Activated B cell treated with CpG ODN at 0.5 μM for 24 hours (primary cell): ENCODE data around the gene AURKA. TPM values are rescaled to one million over a fixed set of nuclear protein-coding genes. Genes with fewer than 3 reads are reported as not detected.
"Not testable (repeated sequence)": the region's sequence is repeated elsewhere in the genome, so short reads cannot be mapped to it uniquely, and the experiment has no call there.

Source experiments
- ATAC-seq: fragments of 200-7000 bp; cut with Tn5 transposase; one replicate; pipeline ENCODE4 v1.10.0; 2021; ENCODE audit warnings: low read depth, mild to moderate bottlenecking, moderate library complexity
- CTCF ChIA-PET: fragments of 350-600 bp; sonication (Branson Sonifier 250); formaldehyde crosslinking; loops from one replicate; lab custom pipeline; 2021; ENCODE audit warnings: antibody characterized with exemption; lab: Charles Lee
- POLR2A ChIA-PET: fragments of 350-600 bp; sonication (Branson Sonifier 250); formaldehyde crosslinking; loops from one replicate; lab custom pipeline; 2021; ENCODE audit warnings: antibody characterized with exemption; lab: Charles Lee
- DNase-seq: peaks from one replicate; pipeline ENCODE4 v3.0.0; 2022
- H3K27ac Mint-ChIP-seq: one replicate; pipeline ENCODE4 v1.8.0; 2020; ENCODE audit warnings: mixed read lengths
- H3K27me3 Mint-ChIP-seq: one replicate; pipeline ENCODE4 v1.8.0; 2021; ENCODE audit warnings: mixed read lengths
- H3K36me3 Mint-ChIP-seq: one replicate; pipeline ENCODE4 v1.8.0; 2021; ENCODE audit warnings: low read depth, mixed read lengths
- H3K4me1 Mint-ChIP-seq: one replicate; pipeline ENCODE4 v1.8.0; 2021; ENCODE audit warnings: mixed read lengths
- H3K4me3 Mint-ChIP-seq: one replicate; pipeline ENCODE4 v1.8.0; 2020; ENCODE audit warnings: mild to moderate bottlenecking, mixed read lengths
- H3K9me3 Mint-ChIP-seq: one replicate; pipeline ENCODE4 v1.8.0; 2020; ENCODE audit warnings: mixed read lengths
- CTCF ChIP-seq: fragments of 200-600 bp; IDR thresholded peaks from one replicate; pipeline ENCODE4 v1.8.0; 2022; ENCODE audit warnings: antibody characterized with exemption, mild to moderate bottlenecking
- intact Hi-C: fragments of 100-400 bp; cut with micrococcal nuclease; formaldehyde crosslinking; loops from one replicate; pipeline ENCODE4 v1.15.1; 2024
- total RNA-seq: library from RNA; stranded (reverse); gene quantifications from 2 replicates; pipeline ENCODE4 v1.2.3, GENCODE V29; 2022

AURKA gene
- total RNA-seq, 1 donor from 2014 or later: 3.8 TPM

- ATAC-seq (no peak), DNase-seq (no peak)
- Mint-ChIP-seq H3K36me3 (peaks cover 37% of the 10 kb centered on the region), H3K4me3 (no peak overlapping the region), H3K27me3 (no peaks in the 10 kb centered on the region), H3K4me1 (peaks cover 22% of the 10 kb centered on the region), H3K27ac (no peak overlapping the region), H3K9me3 (no peaks in the 10 kb centered on the region)
- TF ChIP-seq CTCF: no peak
- intact Hi-C loops: loop anchor here (2.0 to 5.0 kb wide), 4 partner anchors 957 to 1994 kb away; partner anchors contain the start of genes RAB22A, RAE1 and VAPB
- ChIA-PET POLR2A (interaction anchor here (2.8 kb wide), 1 partner anchor 34 kb away, joined by 21 read pairs; the partner anchor contains the start of gene FAM210B), CTCF (no interaction called here)
Observed at GRCh38 chr20:56393653-56394052, 1.6 kb upstream of the AURKA start.

- Mint-ChIP-seq H3K4me1 (peaks cover 22% of the 10 kb centered on the region), H3K4me3 (no peak overlapping the region), H3K27ac (no peak overlapping the region), H3K36me3 (peaks cover 32% of the 10 kb centered on the region), H3K27me3 (no peaks in the 10 kb centered on the region), H3K9me3 (no peaks in the 10 kb centered on the region)
- ATAC-seq (no peak), DNase-seq (no peak)
- ChIA-PET CTCF (interaction anchor here (1.2 kb wide), 1 partner anchor 7 kb away, joined by 4 read pairs; no protein-coding TSS in a partner anchor), POLR2A (interaction anchor here (0.9 to 2.8 kb wide), 6 partner anchors 19 to 1227 kb away, joined by 4 to 21 read pairs (median 7); partner anchors contain the start of genes CASS4, FAM210B, RTF2 and ZBP1)
- intact Hi-C loops: loop anchor here (1.0 to 5.0 kb wide), 7 partner anchors 35 to 1994 kb away; partner anchors contain the start of genes FAM210B, RAB22A, RAE1 and RTF2
- TF ChIP-seq CTCF: no peak
Observed at GRCh38 chr20:56392881-56393482, 967 bp upstream of the AURKA start.

- no peak for TF ChIP-seq CTCF
- ChIA-PET POLR2A (interaction anchor here (0.7 to 2.8 kb wide), 7 partner anchors 20 to 1997 kb away, joined by 3 to 21 read pairs (median 7); partner anchors contain the start of genes CASS4, FAM210B, RTF2 and VAPB), CTCF (interaction anchor here (0.6 to 1.2 kb wide), 3 partner anchors 9 to 77 kb away, joined by 3 to 4 read pairs (median 3); partner anchors contain the start of gene RTF2)
- peaks cover 19% of the 10 kb centered on the region for H3K36me3 Mint-ChIP-seq
- DNase-seq (no peak), ATAC-seq (peak; percentile 12)
- no peak overlapping the region for H3K27ac Mint-ChIP-seq
- intact Hi-C loops: loop anchor here (1.0 to 5.0 kb wide), 7 partner anchors 33 to 1996 kb away; partner anchors contain the start of genes FAM210B, RAB22A, RAE1 and RTF2
- H3K4me1 Mint-ChIP-seq: peaks cover 22% of the 10 kb centered on the region
- no peaks in the 10 kb centered on the region for H3K27me3 Mint-ChIP-seq
- H3K4me3 Mint-ChIP-seq: no peak overlapping the region
- no peaks in the 10 kb centered on the region for H3K9me3 Mint-ChIP-seq
Observed at GRCh38 chr20:56391596-56392131, 351 bp downstream of the AURKA start.

- ChIA-PET CTCF (interaction anchor here (0.7 kb wide), 1 partner anchor 29 kb away, joined by 3 read pairs; no protein-coding TSS in a partner anchor), POLR2A (interaction anchor here (0.7 to 2.8 kb wide), 2 partner anchors 32 to 966 kb away, joined by 3 to 21 read pairs; partner anchors contain the start of gene FAM210B)
- Mint-ChIP-seq H3K36me3 (peaks cover 18% of the 10 kb centered on the region), H3K27me3 (no peaks in the 10 kb centered on the region), H3K4me1 (peaks cover 22% of the 10 kb centered on the region), H3K9me3 (no peaks in the 10 kb centered on the region), H3K27ac (no peak overlapping the region), H3K4me3 (no peak overlapping the region)
- DNase-seq (no peak), ATAC-seq (no peak)
- no peak for TF ChIP-seq CTCF
- intact Hi-C loops: loop anchor here (5.0 kb wide), 2 partner anchors 1916 to 1996 kb away; partner anchors contain the start of genes RAB22A and VAPB
Observed at GRCh38 chr20:56391037-56391436, 978 bp downstream of the AURKA start.

- not testable (repeated sequence) for ATAC-seq, H3K27me3 Mint-ChIP-seq, H3K4me3 Mint-ChIP-seq, H3K9me3 Mint-ChIP-seq, DNase-seq, H3K27ac Mint-ChIP-seq
- POLR2A ChIA-PET: interaction anchor here (0.7 kb wide), 1 partner anchor 966 kb away, joined by 3 read pairs; no protein-coding TSS in a partner anchor
- peaks cover 12% of the 10 kb centered on the region for H3K36me3 Mint-ChIP-seq
- peaks cover 19% of the 10 kb centered on the region for H3K4me1 Mint-ChIP-seq
- intact Hi-C loops: loop anchor here (5.0 kb wide), 2 partner anchors 1917 to 1997 kb away; partner anchors contain the start of genes RAB22A and VAPB
- CTCF ChIA-PET: interaction anchor here (0.7 kb wide), 1 partner anchor 28 kb away, joined by 3 read pairs; no protein-coding TSS in a partner anchor
Observed at GRCh38 chr20:56390396-56390795, 1.6 kb downstream of the AURKA start.
